Activated CD8-positive, alpha-beta memory T cell treated with anti-CD3 and anti-CD28 coated beads, Interleukin-2, amount 50 U/mL, for 1 hour (primary cell): Measurements from ENCODE around the gene LMAN2L.
"Not testable (repeated sequence)": the region's sequence is repeated elsewhere in the genome, so short reads cannot be mapped to it uniquely, and the experiment has no call there.

ENCODE experiments used
- DNase-seq: peaks from one replicate; pipeline ENCODE4 v3.0.0-alpha.2; 2020; ENCODE audit errors: extremely low read depth

LMAN2L gene

GRCh38 chr2:96687711-96688640 is 51.9 kb downstream of the LMAN2L start:
- DNase-seq = no peak

GRCh38 chr2:96687266-96687665 is 52.6 kb downstream of the LMAN2L start:
- DNase-seq = no peak

- no peak for DNase-seq
Measured at GRCh38 chr2:96685577-96686459, 54.0 kb downstream of the LMAN2L start.

- DNase-seq = no peak
Measured at GRCh38 chr2:96684883-96685576, 54.8 kb downstream of the LMAN2L start.

GRCh38 chr2:96683972-96684820 is 55.7 kb downstream of the LMAN2L start:
- no peak for DNase-seq

- DNase-seq = no peak
Measured at GRCh38 chr2:96683307-96683706, 56.6 kb downstream of the LMAN2L start.

- DNase-seq = no peak
Measured at GRCh38 chr2:96681540-96681939, 58.3 kb downstream of the LMAN2L start.

GRCh38 chr2:96680561-96681141 is 59.2 kb downstream of the LMAN2L start:
- no peak for DNase-seq

- DNase-seq = no peak
Measured at GRCh38 chr2:96679848-96680247, 60.0 kb downstream of the LMAN2L start.

- DNase-seq = no peak
Measured at GRCh38 chr2:96669539-96670215, 70.2 kb downstream of the LMAN2L start.

- DNase-seq = no peak
Measured at GRCh38 chr2:96668771-96669170, 71.1 kb downstream of the LMAN2L start.

- not testable (repeated sequence) for DNase-seq
Measured at GRCh38 chr2:96665717-96666116, 74.1 kb downstream of the LMAN2L start.

- no peak for DNase-seq
Measured at GRCh38 chr2:96665083-96665569, 74.7 kb downstream of the LMAN2L start.

- DNase-seq = no peak
Measured at GRCh38 chr2:96664366-96664925, 75.4 kb downstream of the LMAN2L start.

- no peak for DNase-seq
Measured at GRCh38 chr2:96663829-96664228, 76.0 kb downstream of the LMAN2L start.

GRCh38 chr2:96663177-96663576 is 76.7 kb downstream of the LMAN2L start:
- no peak for DNase-seq

- DNase-seq = no peak
Measured at GRCh38 chr2:96662360-96662759, 77.5 kb downstream of the LMAN2L start.

- DNase-seq = no peak
Measured at GRCh38 chr2:96661324-96661723, 78.5 kb downstream of the LMAN2L start.

GRCh38 chr2:96656540-96656939 is 83.3 kb downstream of the LMAN2L start:
- DNase-seq = no peak
